H1 (cell line): ENCODE measurements around the gene TMEM178B. TPM values are rescaled to one million over a fixed set of nuclear protein-coding genes. Genes with fewer than 3 reads are reported as not detected.

ENCODE experiments used
- CTCF ChIA-PET: fragments of 300-600 bp; sonication (Branson Sonifier 250); formaldehyde crosslinking; loops from one replicate; lab custom pipeline; 2021; ENCODE audit not compliant: partially characterized antibody; lab: Charles Lee
- POLR2A ChIA-PET: fragments of 300-600 bp; sonication (Branson Sonifier 250); formaldehyde crosslinking; loops from one replicate; lab custom pipeline; 2021; ENCODE audit warnings: inconsistent platforms; ENCODE audit not compliant: partially characterized antibody; lab: Charles Lee
- DNase-seq, 2 experiments: peaks; one replicate each; pipeline versions ENCODE4 v3.0.0 to v3.0.0-alpha.2; 2010 to 2022; ENCODE audit warnings: low spot score in 2 of 2, low read depth in 1 of 2, mixed read lengths in 1 of 2
- FAIRE-seq: peaks from 2 replicates; lab custom pipeline; 2011; peaks lifted over from hg19 to GRCh38; lab: Jason Lieb, UNC
- H2AFZ ChIP-seq: 2 replicates; pipeline ENCODE4 v1.8.1; 2012; ENCODE audit warnings: low read length, inconsistent platforms
- H2AK5ac ChIP-seq: 2 replicates; pipeline ENCODE4 v1.6.1; 2013; ENCODE audit warnings: low read depth, low read length
- H2BK120ac ChIP-seq: replicated peaks from 2 replicates; pipeline ENCODE3; 2013; ENCODE audit warnings: low read depth, low read length, inconsistent platforms
- H2BK12ac ChIP-seq: 2 replicates; pipeline ENCODE4 v1.6.1; 2013; ENCODE audit warnings: low read depth, low read length
- H2BK15ac ChIP-seq: 2 replicates; pipeline ENCODE4 v1.6.1; 2013; ENCODE audit warnings: low read length
- H2BK20ac ChIP-seq: 2 replicates; pipeline ENCODE4 v1.6.1; 2013; ENCODE audit warnings: low read length
- H2BK5ac ChIP-seq: 2 replicates; pipeline ENCODE4 v1.6.1; 2013; ENCODE audit warnings: low read depth, low read length
- H3K14ac ChIP-seq: 2 replicates; pipeline ENCODE4 v1.6.1; 2013; ENCODE audit warnings: inconsistent platforms; ENCODE audit not compliant: insufficient read length
- H3K18ac ChIP-seq: 2 replicates; pipeline ENCODE4 v1.6.1; 2013; ENCODE audit warnings: low read length; ENCODE audit errors: extremely low read depth
- H3K23ac ChIP-seq: 2 replicates; pipeline ENCODE4 v1.6.1; 2013; ENCODE audit warnings: inconsistent platforms; ENCODE audit not compliant: insufficient read length
- H3K23me2 ChIP-seq: 2 replicates; pipeline ENCODE4 v1.6.1; 2013; ENCODE audit warnings: low read depth, low read length
- H3K27ac ChIP-seq: 2 replicates; pipeline ENCODE4 v1.6.1; 2011; ENCODE audit warnings: low read depth, low read length, inconsistent platforms
- H3K27me3 ChIP-seq, 4 experiments: replicated peaks in 1 of 4; 1 replicate in 1 of 4; 2 replicates in 3 of 4; pipeline versions ENCODE4 v1.6.1 to v1.8.1; 2011 to 2013; ENCODE audit warnings: low read length in 3 of 4, mild to moderate bottlenecking in 3 of 4, inconsistent platforms in 2 of 4, mixed read lengths in 2 of 4, moderate library complexity in 1 of 4; ENCODE audit not compliant: control insufficient read depth in 3 of 4, insufficient read depth in 3 of 4; ENCODE audit errors: extremely low read depth in 1 of 4
- H3K36me3 ChIP-seq, 4 experiments: 2 replicates each; pipeline versions ENCODE4 v1.6.1 to v1.8.1; 2011 to 2013; ENCODE audit warnings: mild to moderate bottlenecking in 4 of 4, low read length in 3 of 4, moderate library complexity in 2 of 4, control low read depth in 1 of 4, inconsistent platforms in 1 of 4; ENCODE audit not compliant: insufficient read depth in 4 of 4, control insufficient read depth in 2 of 4
- H3K4ac ChIP-seq: replicated peaks from 2 replicates; pipeline ENCODE3; 2013; ENCODE audit warnings: low read length, low read depth, mixed read lengths, inconsistent platforms; ENCODE audit not compliant: insufficient read length
- H3K4me1 ChIP-seq, 4 experiments: replicated peaks in 1 of 4; 1 replicate in 1 of 4; 2 replicates in 3 of 4; pipeline versions ENCODE4 v1.6.1 to v1.8.1; 2011 to 2013; ENCODE audit warnings: low read length in 3 of 4, inconsistent platforms in 2 of 4, mixed read lengths in 1 of 4; ENCODE audit not compliant: insufficient read depth in 4 of 4, control insufficient read depth in 3 of 4
- H3K4me2 ChIP-seq, 2 experiments: 2 replicates each; pipeline versions ENCODE4 v1.6.1 to v1.8.1; 2011 to 2013; ENCODE audit warnings: low read depth in 2 of 2, low read length in 2 of 2, control low read depth in 1 of 2, inconsistent platforms in 1 of 2, mild to moderate bottlenecking in 1 of 2; ENCODE audit not compliant: insufficient read depth in 1 of 2
- H3K4me3 ChIP-seq, 4 experiments: fragments of 200-600, 300-600 bp in 1 of 4; sonication (generic), shearing (Covaris generic), sonication (Bioruptor Twin) in 1 of 4; 2 replicates each; pipeline versions ENCODE4 v1.5.1 to v1.8.1; 2011 to 2016; ENCODE audit warnings: low read length in 4 of 4, low read depth in 3 of 4, control low read depth in 2 of 4, inconsistent platforms in 2 of 4, mild to moderate bottlenecking in 2 of 4, mixed read lengths in 1 of 4, moderate library complexity in 1 of 4; ENCODE audit not compliant: insufficient read depth in 2 of 4; ENCODE audit errors: extremely low read depth in 1 of 4
- H3K56ac ChIP-seq: replicated peaks from 2 replicates; pipeline ENCODE3; 2013; ENCODE audit warnings: low read depth, mild to moderate bottlenecking, mixed read lengths, low read length, inconsistent platforms; ENCODE audit not compliant: insufficient read length
- H3K79me1 ChIP-seq: 2 replicates; pipeline ENCODE4 v1.6.1; 2013; ENCODE audit warnings: low read depth, low read length, control low read depth
- H3K79me2 ChIP-seq, 2 experiments: 2 replicates each; pipeline versions ENCODE4 v1.6.1 to v1.8.1; 2012 to 2013; ENCODE audit warnings: low read length in 2 of 2, mild to moderate bottlenecking in 2 of 2, inconsistent platforms in 1 of 2; ENCODE audit not compliant: insufficient read depth in 2 of 2, control insufficient read depth in 1 of 2
- H3K9ac ChIP-seq, 4 experiments: replicated peaks in 1 of 4; 1 replicate in 1 of 4; 2 replicates in 3 of 4; pipeline versions ENCODE4 v1.6.1 to v1.8.1; 2011 to 2013; ENCODE audit warnings: low read depth in 3 of 4, low read length in 3 of 4, control low read depth in 2 of 4, mild to moderate bottlenecking in 2 of 4, moderate library complexity in 2 of 4, inconsistent platforms in 1 of 4; ENCODE audit errors: extremely low read depth in 1 of 4
- H3K9me3 ChIP-seq, 2 experiments: 2 replicates each; pipeline versions ENCODE4 v1.6.1 to v1.8.1; 2012 to 2013; ENCODE audit warnings: mild to moderate bottlenecking in 2 of 2, moderate library complexity in 2 of 2, control low read depth in 1 of 2, inconsistent platforms in 1 of 2, low read depth in 1 of 2, low read length in 1 of 2, mixed read lengths in 1 of 2; ENCODE audit not compliant: insufficient read depth in 2 of 2
- H4K20me1 ChIP-seq, 2 experiments: replicated peaks in 1 of 2; 2 replicates each; pipeline versions ENCODE3 to v1.8.1; 2011 to 2013; ENCODE audit warnings: inconsistent platforms in 2 of 2, low read length in 2 of 2, mild to moderate bottlenecking in 1 of 2; ENCODE audit not compliant: insufficient read depth in 2 of 2, control insufficient read depth in 1 of 2
- H4K5ac ChIP-seq: 2 replicates; pipeline ENCODE4 v1.6.1; 2013; ENCODE audit warnings: low read length, low read depth, mixed read lengths, inconsistent platforms; ENCODE audit not compliant: insufficient read length
- H4K8ac ChIP-seq: 2 replicates; pipeline ENCODE4 v1.8.0; 2013; ENCODE audit warnings: mild to moderate bottlenecking, moderate library complexity, low read length, inconsistent platforms; ENCODE audit not compliant: insufficient read depth; ENCODE audit errors: extremely low read depth
- H4K91ac ChIP-seq: replicated peaks from 2 replicates; pipeline ENCODE3; 2013; ENCODE audit warnings: low read length, mixed read lengths, inconsistent platforms; ENCODE audit not compliant: insufficient read length
- ATF3 ChIP-seq: IDR thresholded peaks from 2 replicates; pipeline ENCODE4 v1.6.1; 2011; ENCODE audit warnings: low read depth, mild to moderate bottlenecking, low read length; ENCODE audit not compliant: insufficient read depth
- HDAC2 ChIP-seq, 2 experiments: fragments of 300-600 bp in 1 of 2; sonication (generic) in 1 of 2; IDR thresholded peaks; 2 replicates each; pipeline ENCODE4 v1.6.1; 2011 to 2012; ENCODE audit warnings: low read depth in 2 of 2, low read length in 2 of 2, mild to moderate bottlenecking in 2 of 2, moderate library complexity in 2 of 2, borderline replicate concordance in 1 of 2, inconsistent platforms in 1 of 2
- KDM4A ChIP-seq: IDR thresholded peaks from one replicate; pipeline ENCODE4 v1.7.1; 2012; ENCODE audit warnings: low read depth, mild to moderate bottlenecking, moderate library complexity, low read length, inconsistent platforms; ENCODE audit not compliant: severe bottlenecking
- NRF1 ChIP-seq: IDR thresholded peaks from 2 replicates; pipeline ENCODE4 v1.6.1; 2011; ENCODE audit warnings: mild to moderate bottlenecking, low read depth, low read length, improper control_type of control experiment
- PHF8 ChIP-seq: fragments of 200-600 bp; sonication (generic); conservative IDR thresholded peaks from 2 replicates; pipeline ENCODE4 v1.7.1; 2012; ENCODE audit warnings: low read depth, mild to moderate bottlenecking, inconsistent platforms, low read length, moderate library complexity
- SIX5 ChIP-seq: IDR thresholded peaks from 2 replicates; pipeline ENCODE4 v1.6.1; 2011; ENCODE audit warnings: mild to moderate bottlenecking, low read depth, low read length
- SP4 ChIP-seq: IDR thresholded peaks from 2 replicates; pipeline ENCODE4 v1.6.1; 2012; ENCODE audit warnings: low read length, inconsistent platforms
- SRF ChIP-seq: IDR thresholded peaks from 2 replicates; pipeline ENCODE4 v1.6.1; 2011; ENCODE audit warnings: mild to moderate bottlenecking, low read depth, low read length, moderate library complexity
- TAF1 ChIP-seq: IDR thresholded peaks from 2 replicates; pipeline ENCODE4 v1.6.1; 2011; ENCODE audit warnings: mild to moderate bottlenecking, low read depth, low read length
- ZNF274 ChIP-seq: IDR thresholded peaks from 2 replicates; pipeline ENCODE4 v1.7.0; 2012; ENCODE audit warnings: low read length, borderline replicate concordance; ENCODE audit errors: extremely low read depth
- WGBS, 2 experiments: shearing (Covaris generic) in 1 of 2; methylation state at CpG; one replicate each; pipeline versions ENCODE4 v1.1.6 to v1.1.7; 2013 to 2015; ENCODE audit warnings: low lambda C conversion rate in 2 of 2, mixed read lengths in 2 of 2, inconsistent platforms in 1 of 2, low coverage in 1 of 2, missing lambda C conversion rate in 1 of 2; ENCODE audit not compliant: insufficient replicate concordance in 2 of 2, insufficient coverage in 1 of 2, insufficient read length in 1 of 2; ENCODE audit errors: extremely low coverage in 1 of 2, missing lambda C conversion rate in 1 of 2; 5-methylcytosine and 5-hydroxymethylcytosine counted together
- polyA plus RNA-seq, 7 experiments: library from polyadenylated mRNA; depleted of rRNA in 3 of 7; stranded (reverse) in 5 of 7; unstranded in 2 of 7; fragments of >200 nt in 5 of 7; fragments of 200-250 nt in 2 of 7; gene quantifications; 1 replicate in 5 of 7; 2 replicates in 1 of 7; 4 replicates in 1 of 7; pipeline versions ENCODE4 v1.2.1 to v1.2.3, GENCODE V29; 2011 to 2013; ENCODE audit warnings: missing spikeins in 2 of 7, mixed read lengths in 2 of 7
- total RNA-seq: library from RNA; stranded (reverse); fragmentation: NEBNext Ultra II Directional; extraction: Animal tissue kit (Norgen Biotek cat#: 25700); gene quantifications from 2 replicates; pipeline ENCODE4 v1.2.1, GENCODE V29; 2021

Gene TMEM178B
- total and polyA plus RNA-seq, 2 of the 8 experiments (the other 6 are each of a cell fraction or from before 2014, with no cell fraction given), result 5.3 to 18.1 TPM

DNA sequence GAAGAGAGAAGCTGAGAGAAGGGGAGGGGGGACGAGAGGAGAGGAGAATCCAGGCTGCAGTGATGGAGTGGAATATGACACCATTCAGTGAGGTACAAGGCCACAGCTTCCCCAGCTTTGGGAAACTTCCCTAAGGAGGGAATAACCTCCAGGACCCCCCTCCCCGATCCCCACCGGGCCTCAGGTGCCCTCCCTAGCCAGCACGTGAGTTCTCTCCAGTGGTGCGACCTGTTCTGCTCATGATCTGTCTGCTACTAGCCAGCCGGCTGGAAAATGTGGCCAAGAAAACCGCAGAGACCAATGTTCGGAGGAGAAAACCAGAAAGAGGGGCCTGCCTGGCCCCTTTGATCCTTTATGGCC lies 437.4 kb downstream of the TMEM178B start:
- CTCF ChIA-PET, result interaction anchor here (0.7 to 2.5 kb wide), 5 partner anchors 13 to 497 kb away, joined by 3 to 7 read pairs (median 3); partner anchors contain the start of gene MRPS33
- H4K91ac ChIP-seq, result peak overlapping the region; percentile 87
- TF ChIP-seq SRF (no peak), NRF1 (no peak), ATF3 (no peak), KDM4A (no peak), PHF8 (no peak), SIX5 (no peak), ZNF274 (no peak), TAF1 (no peak), HDAC2 (IDR thresholded peaks at IDR 0.05; ENCODE audit: borderline replicate concordance in 1 of 2, low read depth in 2 of 2, low read length in 2 of 2) (no peak), SP4 (no peak)

More for the DNA sequence above, 437.4 kb downstream of the TMEM178B start:
- peak overlapping the region; percentile 85 for H3K18ac ChIP-seq
- no peak overlapping the region for H3K27ac ChIP-seq
- peak overlapping the region; percentile 47 for H4K8ac ChIP-seq
- H3K36me3 ChIP-seq, result peaks cover 0 to 7% (median 0%) of the 10 kb centered on the region in 4 experiments; a peak in 1 of 8 replicates
- peaks cover 7% of the 10 kb centered on the region for H3K23me2 ChIP-seq
- no peaks in the 10 kb centered on the region for H3K79me2 ChIP-seq
- peak overlapping the region; percentile 84 for H3K56ac ChIP-seq
- peak overlapping the region; percentile 60; the same call in 1 of the 2 replicates for H2BK12ac ChIP-seq
- H2AFZ ChIP-seq, result peak overlapping the region; percentile 70
- H2BK20ac ChIP-seq, result 0 out of 2 replicates have a peak overlapping the region, but pooled peaks have one; percentile 21
- POLR2A ChIA-PET, result interaction anchor here (0.7 to 1.1 kb wide), 4 partner anchors 8 to 24 kb away, joined by 3 to 5 read pairs (median 3); no protein-coding TSS in a partner anchor
- no peaks in the 10 kb centered on the region; the same call in 1 of the 2 replicates for H3K79me1 ChIP-seq
- DNase-seq (no peak), FAIRE-seq (no peak)
- peak overlapping the region; percentile 29 to 67 (median 44); a peak in 7 of 8 replicates for H3K4me3 ChIP-seq
- H2BK5ac ChIP-seq, result no peak overlapping the region; the same call in 1 of the 2 replicates
- peaks cover 4 to 11% of the 10 kb centered on the region in 2 experiments; a peak in 2 of 4 replicates for H3K9me3 ChIP-seq
- no peak overlapping the region for H3K14ac ChIP-seq
- H3K4ac ChIP-seq, result no peak overlapping the region
- WGBS, 2 experiments, result 20% methylated on average over 7 of the region's 8 CpGs; no CpG with 5 or more reads in 1 of the 2 experiments
- H3K27me3 ChIP-seq, result peaks cover 0 to 14% (median 9%) of the 10 kb centered on the region in 4 experiments; a peak in 4 of 7 replicates
- H2BK120ac ChIP-seq, result peak overlapping the region; percentile 7
- no peak overlapping the region for H4K5ac ChIP-seq
- H3K9ac ChIP-seq, result peak overlapping the region in 3 of 4 experiments; percentile 16 to 41 (median 35); a peak in 4 of 7 replicates
- no peak overlapping the region for H3K23ac ChIP-seq
- H4K20me1 ChIP-seq, result no peaks in the 10 kb centered on the region
- peak overlapping the region; percentile 79 to 94 for H3K4me2 ChIP-seq
- peaks cover 3 to 14% (median 6%) of the 10 kb centered on the region in 4 experiments; a peak in 5 of 7 replicates for H3K4me1 ChIP-seq
- no peak overlapping the region for H2BK15ac ChIP-seq
- H2AK5ac ChIP-seq, result no peak overlapping the region
